ENCODE results near the gene ABHD17A. TPM values are rescaled to one million over a fixed set of nuclear protein-coding genes. Genes with fewer than 3 reads are reported as not detected.

ABHD17A gene
- total and polyA plus RNA-seq, 9 of the 15 experiments (the other 6 are each of a cell fraction or from before 2014, with no cell fraction given), result 0.04 to 135 (median 21.8) TPM; not detected in 1

GRCh38 chr19:1836458-1837221 lies 48.7 kb downstream of the ABHD17A start:
- peaks cover 95% of the 10 kb centered on the region for H3K79me2 ChIP-seq (ENCODE audit: control insufficient read depth, insufficient read depth, low read length)
- peak overlapping the region; percentile 27 for H3K4me3 ChIP-seq
- peak overlapping the region; percentile 63 to 89 for H3K9ac ChIP-seq (ENCODE audit: insufficient read depth in 1 of 2, low read depth in 2 of 2, low read length in 2 of 2)
- peak overlapping the region; percentile 84 for H3K4me2 ChIP-seq (ENCODE audit: insufficient read depth, low read length)
- ATAC-seq (peak; percentile 67), DNase-seq (ENCODE audit: extremely low read depth in 1 of 4, low spot score in 3 of 4) (peak; percentile 88 to 95 (median 92)), FAIRE-seq (peak; percentile 97)
- H3K27me3 ChIP-seq (ENCODE audit: control insufficient read depth in 2 of 2, insufficient read depth in 2 of 2, low read length in 2 of 2), result no peaks in the 10 kb centered on the region
- H3K27ac ChIP-seq (ENCODE audit: extremely low read depth, low read depth, low read length), result peak overlapping the region; percentile 72
- WGBS (ENCODE audit: insufficient coverage, low coverage, missing lambda C conversion rate), result under 1% methylated on average over 26 of the region's 31 CpGs
- peaks cover 24% of the 10 kb centered on the region for H4K20me1 ChIP-seq (replicated peaks; ENCODE audit: control insufficient read depth, insufficient read depth, low read length)
- H3K9me1 ChIP-seq (ENCODE audit: control insufficient read depth, insufficient read depth, low read length), result peaks cover 3% of the 10 kb centered on the region
- no TSS peak for BruUV-seq (replicated peaks)
- POLR2A ChIA-PET, result interaction anchor here (0.6 to 6.6 kb wide), 7 partner anchors 9 to 1201 kb away, joined by 3 to 46 read pairs (median 3); no protein-coding TSS in a partner anchor
- CTCF ChIA-PET (ENCODE audit: low intra/inter-chr PET ratio), result interaction anchor here (0.6 kb wide), 1 partner anchor 60 kb away, joined by 4 read pairs; no protein-coding TSS in a partner anchor
- H3K4me1 ChIP-seq (replicated peaks in 1 of 2; ENCODE audit: control insufficient read depth in 2 of 2, insufficient read depth in 2 of 2, low read length in 2 of 2), result peaks cover 49 to 93% of the 10 kb centered on the region in 2 experiments
- in situ Hi-C loops (cut with MboI) (no loop called here), intact Hi-C loops (cut with micrococcal nuclease) (no loop called here)
- H2AFZ ChIP-seq (ENCODE audit: low read depth, low read length), result no peak overlapping the region
- peaks cover 51% of the 10 kb centered on the region; the same call in 1 of the 3 replicates for H3K36me3 ChIP-seq (ENCODE audit: control insufficient read depth, insufficient read depth, low read length)
- no peaks in the 10 kb centered on the region for H3K9me3 ChIP-seq (replicated peaks; ENCODE audit: control insufficient read depth, insufficient read depth, low read depth, low read length)
- TF ChIP-seq, protein P1, sequence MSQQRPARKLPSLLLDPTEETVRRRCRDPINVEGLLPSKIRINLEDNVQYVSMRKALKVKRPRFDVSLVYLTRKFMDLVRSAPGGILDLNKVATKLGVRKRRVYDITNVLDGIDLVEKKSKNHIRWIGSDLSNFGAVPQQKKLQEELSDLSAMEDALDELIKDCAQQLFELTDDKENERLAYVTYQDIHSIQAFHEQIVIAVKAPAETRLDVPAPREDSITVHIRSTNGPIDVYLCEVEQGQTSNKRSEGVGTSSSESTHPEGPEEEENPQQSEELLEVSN (IDR thresholded peaks at IDR 0.05; ENCODE audit: borderline replicate concordance in 1 of 2, extremely low read depth in 1 of 2, insufficient read depth in 1 of 2, insufficient read length in 1 of 2, low read depth in 1 of 2, low read length in 1 of 2, poor library complexity in 1 of 2, severe bottlenecking in 1 of 2), result peak in 1 of 2 experiments; percentile 35
- no peak for TF ChIP-seq ZNF79 (CRISPR knock-in tag; IDR thresholded peaks at IDR 0.05; ENCODE audit: low read depth)
- no peak for TF ChIP-seq CBFB (CRISPR knock-in tag; IDR thresholded peaks at IDR 0.05)
- TF ChIP-seq CEBPG (CRISPR knock-in tag; IDR thresholded peaks at IDR 0.05), result peak; percentile 76
- peak; percentile 69 to 81 for TF ChIP-seq CEBPG (tag; conservative IDR thresholded peaks at IDR 0.05 in 1 of 2, IDR thresholded peaks at IDR 0.05 in 1 of 2)
- no peak for TF ChIP-seq ESRRB (CRISPR knock-in tag; IDR thresholded peaks at IDR 0.05; ENCODE audit: borderline replicate concordance)
- peak; percentile 84 for TF ChIP-seq HDAC2 (IDR thresholded peaks at IDR 0.05)
- peak; percentile 65; the same call in 1 of the 2 replicates for TF ChIP-seq ATF3 (IDR thresholded peaks at IDR 0.05)
- no peak for TF ChIP-seq ATF3 (CRISPR knock-in tag; conservative IDR thresholded peaks at IDR 0.05)
- no peak for TF ChIP-seq ZNF316 (IDR thresholded peaks at IDR 0.05)
- TF ChIP-seq, protein P2, sequence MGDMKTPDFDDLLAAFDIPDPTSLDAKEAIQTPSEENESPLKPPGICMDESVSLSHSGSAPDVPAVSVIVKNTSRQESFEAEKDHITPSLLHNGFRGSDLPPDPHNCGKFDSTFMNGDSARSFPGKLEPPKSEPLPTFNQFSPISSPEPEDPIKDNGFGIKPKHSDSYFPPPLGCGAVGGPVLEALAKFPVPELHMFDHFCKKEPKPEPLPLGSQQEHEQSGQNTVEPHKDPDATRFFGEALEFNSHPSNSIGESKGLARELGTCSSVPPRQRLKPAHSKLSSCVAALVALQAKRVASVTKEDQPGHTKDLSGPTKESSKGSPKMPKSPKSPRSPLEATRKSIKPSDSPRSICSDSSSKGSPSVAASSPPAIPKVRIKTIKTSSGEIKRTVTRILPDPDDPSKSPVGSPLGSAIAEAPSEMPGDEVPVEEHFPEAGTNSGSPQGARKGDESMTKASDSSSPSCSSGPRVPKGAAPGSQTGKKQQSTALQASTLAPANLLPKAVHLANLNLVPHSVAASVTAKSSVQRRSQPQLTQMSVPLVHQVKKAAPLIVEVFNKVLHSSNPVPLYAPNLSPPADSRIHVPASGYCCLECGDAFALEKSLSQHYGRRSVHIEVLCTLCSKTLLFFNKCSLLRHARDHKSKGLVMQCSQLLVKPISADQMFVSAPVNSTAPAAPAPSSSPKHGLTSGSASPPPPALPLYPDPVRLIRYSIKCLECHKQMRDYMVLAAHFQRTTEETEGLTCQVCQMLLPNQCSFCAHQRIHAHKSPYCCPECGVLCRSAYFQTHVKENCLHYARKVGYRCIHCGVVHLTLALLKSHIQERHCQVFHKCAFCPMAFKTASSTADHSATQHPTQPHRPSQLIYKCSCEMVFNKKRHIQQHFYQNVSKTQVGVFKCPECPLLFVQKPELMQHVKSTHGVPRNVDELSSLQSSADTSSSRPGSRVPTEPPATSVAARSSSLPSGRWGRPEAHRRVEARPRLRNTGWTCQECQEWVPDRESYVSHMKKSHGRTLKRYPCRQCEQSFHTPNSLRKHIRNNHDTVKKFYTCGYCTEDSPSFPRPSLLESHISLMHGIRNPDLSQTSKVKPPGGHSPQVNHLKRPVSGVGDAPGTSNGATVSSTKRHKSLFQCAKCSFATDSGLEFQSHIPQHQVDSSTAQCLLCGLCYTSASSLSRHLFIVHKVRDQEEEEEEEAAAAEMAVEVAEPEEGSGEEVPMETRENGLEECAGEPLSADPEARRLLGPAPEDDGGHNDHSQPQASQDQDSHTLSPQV (IDR thresholded peaks at IDR 0.05), result 0 out of 2 replicates have a peak, but pooled peaks have one; percentile 30
- TF ChIP-seq ETV6 (IDR thresholded peaks at IDR 0.05; ENCODE audit: borderline replicate concordance in 1 of 2, low read depth in 2 of 2, low read length in 1 of 2), result no peak; a peak in 1 of 4 replicates
- TF ChIP-seq ETV6 (CRISPR knock-in tag; IDR thresholded peaks at IDR 0.05; ENCODE audit: borderline replicate concordance), result no peak
- no peak for TF ChIP-seq ZNF311 (CRISPR knock-in tag; IDR thresholded peaks at IDR 0.05)
- no peak for TF ChIP-seq ZNF354B (CRISPR knock-in tag; IDR thresholded peaks at IDR 0.05)

Data from K562 (cell line).